CD4-positive, alpha-beta memory T cell (primary cell): ENCODE results near the gene CENPL. TPM values are rescaled to one million over a fixed set of nuclear protein-coding genes. Genes with fewer than 3 reads are reported as not detected.
"Not testable (repeated sequence)": the region's sequence is repeated elsewhere in the genome, so short reads cannot be mapped to it uniquely, and the experiment has no call there.

Experiments used
- CTCF ChIA-PET: fragments of 350-600 bp; sonication (Branson Sonifier 250); formaldehyde crosslinking; loops from one replicate; lab custom pipeline; 2021; ENCODE audit warnings: inconsistent platforms; ENCODE audit not compliant: partially characterized antibody; lab: Charles Lee
- POLR2A ChIA-PET: fragments of 350-600 bp; sonication (Branson Sonifier 250); formaldehyde crosslinking; loops from one replicate; lab custom pipeline; 2021; ENCODE audit not compliant: partially characterized antibody; lab: Charles Lee
- DNase-seq, 5 donors: peaks; one replicate each; pipeline versions ENCODE4 v3.0.0 to v3.0.0-alpha.2; 2020 to 2022; ENCODE audit warnings: mixed read lengths in 1 of 5
- H3K27ac ChIP-seq: one replicate; pipeline ENCODE4 v1.7.0; 2013; ENCODE audit warnings: low read depth, low read length
- H3K27me3 ChIP-seq: 2 replicates; pipeline ENCODE4 v1.7.0; 2013; ENCODE audit warnings: mild to moderate bottlenecking, low read length, moderate library complexity; ENCODE audit not compliant: insufficient read depth
- H3K36me3 ChIP-seq: 2 replicates; pipeline ENCODE4 v1.7.0; 2013; ENCODE audit warnings: mild to moderate bottlenecking, low read length, moderate library complexity; ENCODE audit not compliant: insufficient read depth
- H3K4me1 ChIP-seq: 2 replicates; pipeline ENCODE4 v1.7.0; 2013; ENCODE audit warnings: mild to moderate bottlenecking, low read length, moderate library complexity; ENCODE audit not compliant: insufficient read depth
- H3K4me3 ChIP-seq, 2 donors: one replicate each; pipeline ENCODE4 v1.7.0; 2013; ENCODE audit warnings: low read length in 2 of 2, mild to moderate bottlenecking in 1 of 2
- H3K9me3 ChIP-seq, 2 donors: one replicate each; pipeline ENCODE4 v1.7.0; 2013; ENCODE audit warnings: low read length in 2 of 2, control low read depth in 1 of 2; ENCODE audit not compliant: control insufficient read depth in 1 of 2
- H3K27ac Mint-ChIP-seq, 7 donors: one replicate each; pipeline ENCODE4 v1.8.0; 2020 to 2021; ENCODE audit warnings: mixed read lengths in 7 of 7, mild to moderate bottlenecking in 6 of 7, inconsistent platforms in 3 of 7, moderate library complexity in 3 of 7
- H3K27me3 Mint-ChIP-seq, 2 donors: one replicate each; pipeline ENCODE4 v1.8.0; 2020 to 2021; ENCODE audit warnings: mixed read lengths in 2 of 2
- H3K36me3 Mint-ChIP-seq, 2 donors: one replicate each; pipeline ENCODE4 v1.8.0; 2020 to 2021; ENCODE audit warnings: mixed read lengths in 2 of 2, inconsistent platforms in 1 of 2, mild to moderate bottlenecking in 1 of 2
- H3K4me1 Mint-ChIP-seq, 4 donors: one replicate each; pipeline ENCODE4 v1.8.0; 2020 to 2021; ENCODE audit warnings: mixed read lengths in 4 of 4, mild to moderate bottlenecking in 1 of 4
- H3K4me3 Mint-ChIP-seq, 8 donors: one replicate each; pipeline ENCODE4 v1.8.0; 2020 to 2021; ENCODE audit warnings: mixed read lengths in 8 of 8, mild to moderate bottlenecking in 7 of 8, moderate library complexity in 6 of 8, inconsistent platforms in 3 of 8
- H3K9me3 Mint-ChIP-seq, 8 donors: one replicate each; pipeline ENCODE4 v1.8.0; 2020 to 2021; ENCODE audit warnings: mixed read lengths in 8 of 8, mild to moderate bottlenecking in 5 of 8, inconsistent platforms in 3 of 8, moderate library complexity in 1 of 8
- intact Hi-C: fragments of 100-400 bp; cut with micrococcal nuclease; formaldehyde crosslinking; loops from one replicate; pipeline ENCODE4 v1.15.1; 2023
- polyA plus RNA-seq, 2 donors: library from polyadenylated mRNA; unstranded; fragments of 300-500 nt; fragmentation: Illumina TruSeq; gene quantifications; one replicate each; pipeline ENCODE4 v1.2.3, GENCODE V29; 2021
- total RNA-seq, 2 experiments: library from RNA; stranded (reverse); gene quantifications; one replicate each; pipeline ENCODE4 v1.2.3, GENCODE V29; 2021

Gene CENPL
- total and polyA plus RNA-seq, 4 experiments from 2014 or later, result 6.1 to 10.2 (median 8.0) TPM

GRCh38 chr1:173770330-173770729 lies 54.4 kb downstream of the CENPL start:
- intact Hi-C loops, H3K4me3 ChIP-seq, H3K9me3 Mint-ChIP-seq, DNase-seq, H3K27ac ChIP-seq, H3K9me3 ChIP-seq, H3K27me3 Mint-ChIP-seq, H3K27me3 ChIP-seq, POLR2A ChIA-PET: not testable (repeated sequence)
- peak overlapping the region; percentile 9 to 89 (median 79) for H3K27ac Mint-ChIP-seq
- peaks cover 12% of the 10 kb centered on the region for H3K36me3 ChIP-seq
- peaks cover 24 to 49% of the 10 kb centered on the region in 2 donors for H3K36me3 Mint-ChIP-seq
- H3K4me1 ChIP-seq, result peaks cover 19% of the 10 kb centered on the region
- CTCF ChIA-PET, result interaction anchor here (2.6 kb wide), 1 partner anchor 340 kb away, joined by 11 read pairs; no protein-coding TSS in a partner anchor
- peak overlapping the region in 2 of 8 donors; percentile 20 to 50 for H3K4me3 Mint-ChIP-seq
- H3K4me1 Mint-ChIP-seq, result peaks cover 15 to 25% (median 22%) of the 10 kb centered on the region in 4 donors

GRCh38 chr1:173768827-173769226 lies 55.9 kb downstream of the CENPL start:
- no peaks in the 10 kb centered on the region for H3K9me3 ChIP-seq
- no peak overlapping the region for H3K4me3 ChIP-seq
- Mint-ChIP-seq H3K36me3 (peaks cover 26 to 45% of the 10 kb centered on the region in 2 donors), H3K27me3 (no peaks in the 10 kb centered on the region), H3K4me3 (no peak overlapping the region), H3K4me1 (peaks cover 15 to 25% (median 22%) of the 10 kb centered on the region in 4 donors), H3K9me3 (peaks cover 0 to 4% (median 1%) of the 10 kb centered on the region in 8 donors), H3K27ac (peak overlapping the region; percentile 23 to 90 (median 69))
- intact Hi-C loops, result no loop called here
- CTCF ChIA-PET, result interaction anchor here (0.9 kb wide), 1 partner anchor 339 kb away, joined by 3 read pairs; no protein-coding TSS in a partner anchor
- DNase-seq, result no peak
- POLR2A ChIA-PET, result no interaction called here
- H3K36me3 ChIP-seq, result no peaks in the 10 kb centered on the region
- no peaks in the 10 kb centered on the region for H3K27me3 ChIP-seq
- H3K27ac ChIP-seq, result no peak overlapping the region
- H3K4me1 ChIP-seq, result peaks cover 19% of the 10 kb centered on the region

- CTCF ChIA-PET, result interaction anchor here (0.9 kb wide), 1 partner anchor 338 kb away, joined by 3 read pairs; no protein-coding TSS in a partner anchor
- no peak for DNase-seq
- Mint-ChIP-seq H3K4me3 (no peak overlapping the region), H3K4me1 (peaks cover 15 to 25% (median 22%) of the 10 kb centered on the region in 4 donors), H3K27me3 (no peaks in the 10 kb centered on the region), H3K36me3 (peaks cover 32 to 51% of the 10 kb centered on the region in 2 donors), H3K9me3 (peaks cover 0 to 9% (median 4%) of the 10 kb centered on the region in 8 donors), H3K27ac (peak overlapping the region in 3 of 7 donors; percentile 17 to 31 (median 23))
- no peaks in the 10 kb centered on the region for H3K9me3 ChIP-seq
- no peak overlapping the region for H3K27ac ChIP-seq
- POLR2A ChIA-PET, result no interaction called here
- intact Hi-C loops, result no loop called here
- no peak overlapping the region for H3K4me3 ChIP-seq
- no peaks in the 10 kb centered on the region for H3K36me3 ChIP-seq
- peaks cover 19% of the 10 kb centered on the region for H3K4me1 ChIP-seq
- H3K27me3 ChIP-seq, result no peaks in the 10 kb centered on the region
These were observed 56.5 kb downstream of the CENPL start for GRCh38 chr1:173768206-173768605.

GRCh38 chr1:173764331-173764730 lies 60.4 kb downstream of the CENPL start:
- intact Hi-C loops, result not testable (repeated sequence)

GRCh38 chr1:173758980-173759379 lies 65.7 kb downstream of the CENPL start:
- Histone ChIP-seq H3K27me3 (no peaks in the 10 kb centered on the region), H3K27ac (no peak overlapping the region), H3K4me3 (no peak overlapping the region), H3K4me1 (no peaks in the 10 kb centered on the region), H3K36me3 (peaks cover 40% of the 10 kb centered on the region), H3K9me3 (no peaks in the 10 kb centered on the region)
- H3K27me3 Mint-ChIP-seq, result no peaks in the 10 kb centered on the region
- intact Hi-C loops, result no loop called here
- H3K9me3 Mint-ChIP-seq, result peaks cover 0 to 20% (median 6%) of the 10 kb centered on the region in 8 donors
- H3K4me1 Mint-ChIP-seq, result peaks cover 0 to 4% (median 3%) of the 10 kb centered on the region in 4 donors
- peaks cover 71 to 80% of the 10 kb centered on the region in 2 donors for H3K36me3 Mint-ChIP-seq
- CTCF ChIA-PET, result no interaction called here
- no peak overlapping the region for H3K4me3 Mint-ChIP-seq
- DNase-seq, result no peak
- POLR2A ChIA-PET, result no interaction called here
- H3K27ac Mint-ChIP-seq, result peak overlapping the region in 1 of 7 donors; percentile 55

More at GRCh38 chr1:173764331-173764730, 60.4 kb downstream of the CENPL start:
- H3K27ac ChIP-seq, H3K4me1 ChIP-seq, H3K9me3 ChIP-seq, DNase-seq, H3K27me3 Mint-ChIP-seq, CTCF ChIA-PET, POLR2A ChIA-PET, H3K27me3 ChIP-seq, H3K4me3 ChIP-seq, H3K36me3 ChIP-seq: not testable (repeated sequence)
- H3K4me1 Mint-ChIP-seq, result peaks cover 11 to 19% (median 15%) of the 10 kb centered on the region in 4 donors
- peak overlapping the region in 1 of 8 donors; percentile 62 for H3K4me3 Mint-ChIP-seq
- H3K36me3 Mint-ChIP-seq, result peaks cover 55 to 61% of the 10 kb centered on the region in 2 donors
- peaks cover 0 to 20% (median 6%) of the 10 kb centered on the region in 8 donors for H3K9me3 Mint-ChIP-seq
- peak overlapping the region in 1 of 7 donors; percentile 37 for H3K27ac Mint-ChIP-seq

GRCh38 chr1:173758110-173758509 lies 66.6 kb downstream of the CENPL start:
- Mint-ChIP-seq H3K4me3 (no peak overlapping the region), H3K4me1 (peaks cover 0 to 4% (median 3%) of the 10 kb centered on the region in 4 donors), H3K9me3 (peaks cover 0 to 15% (median 2%) of the 10 kb centered on the region in 8 donors), H3K27ac (no peak overlapping the region), H3K27me3 (no peaks in the 10 kb centered on the region), H3K36me3 (peaks cover 67 to 80% of the 10 kb centered on the region in 2 donors)
- ChIA-PET CTCF (no interaction called here), POLR2A (interaction anchor here (0.6 kb wide), 1 partner anchor 8 kb away, joined by 3 read pairs; no protein-coding TSS in a partner anchor)
- intact Hi-C loops, result no loop called here
- Histone ChIP-seq H3K27ac (no peak overlapping the region), H3K4me1 (no peaks in the 10 kb centered on the region), H3K36me3 (peaks cover 48% of the 10 kb centered on the region), H3K9me3 (no peaks in the 10 kb centered on the region), H3K27me3 (no peaks in the 10 kb centered on the region), H3K4me3 (no peak overlapping the region)
- DNase-seq, result no peak

- no peak overlapping the region for H3K4me3 Mint-ChIP-seq
- H3K36me3 Mint-ChIP-seq, result peaks cover 64 to 79% of the 10 kb centered on the region in 2 donors
- no peaks in the 10 kb centered on the region for H3K4me1 ChIP-seq
- peaks cover 0 to 12% (median under 1%) of the 10 kb centered on the region in 8 donors for H3K9me3 Mint-ChIP-seq
- peaks cover 0 to 4% (median 3%) of the 10 kb centered on the region in 4 donors for H3K4me1 Mint-ChIP-seq
- no peak overlapping the region for H3K27ac ChIP-seq
- no peaks in the 10 kb centered on the region for H3K27me3 Mint-ChIP-seq
- peaks cover 52% of the 10 kb centered on the region for H3K36me3 ChIP-seq
- H3K27ac Mint-ChIP-seq, result no peak overlapping the region
- CTCF ChIA-PET, result no interaction called here
- POLR2A ChIA-PET, result interaction anchor here (0.6 kb wide), 1 partner anchor 8 kb away, joined by 3 read pairs; no protein-coding TSS in a partner anchor
- intact Hi-C loops, result no loop called here
- H3K9me3 ChIP-seq, result no peaks in the 10 kb centered on the region
- H3K4me3 ChIP-seq, result no peak overlapping the region
- no peaks in the 10 kb centered on the region for H3K27me3 ChIP-seq
- DNase-seq, result no peak
These were observed 67.0 kb downstream of the CENPL start for GRCh38 chr1:173757666-173758065.
